Astrocyte of the spinal cord (primary cell): ENCODE measurements around the gene PARS2.

Experiments
- DNase-seq: peaks from one replicate; pipeline ENCODE4 v3.0.0; 2011; ENCODE audit warnings: low read depth, low spot score
- H3K4me3 ChIP-seq: 2 replicates; pipeline ENCODE4 v1.5.1; 2011; ENCODE audit warnings: low read depth, mild to moderate bottlenecking, low read length, moderate library complexity
- CTCF ChIP-seq: IDR thresholded peaks from 2 replicates; pipeline ENCODE4 v1.5.1; 2012; ENCODE audit warnings: low read depth, mild to moderate bottlenecking, low read length, inconsistent platforms
- in situ Hi-C: cut with HindIII; loops from 2 replicates; pipeline ENCODE4 v1.10.0; 2017; ENCODE audit warnings: low sequenced_read_pairs

The PARS2 gene

GRCh38 chr1:54764133-54764921 lies at the start of gene PARS2:
TSS of gene PARS2 (minus strand) at chr1:54764523. CDS start at chr1:54759161, 5,362 bp downstream.
- no peak for TF ChIP-seq CTCF
- in situ Hi-C loops = no loop called here

DNA sequence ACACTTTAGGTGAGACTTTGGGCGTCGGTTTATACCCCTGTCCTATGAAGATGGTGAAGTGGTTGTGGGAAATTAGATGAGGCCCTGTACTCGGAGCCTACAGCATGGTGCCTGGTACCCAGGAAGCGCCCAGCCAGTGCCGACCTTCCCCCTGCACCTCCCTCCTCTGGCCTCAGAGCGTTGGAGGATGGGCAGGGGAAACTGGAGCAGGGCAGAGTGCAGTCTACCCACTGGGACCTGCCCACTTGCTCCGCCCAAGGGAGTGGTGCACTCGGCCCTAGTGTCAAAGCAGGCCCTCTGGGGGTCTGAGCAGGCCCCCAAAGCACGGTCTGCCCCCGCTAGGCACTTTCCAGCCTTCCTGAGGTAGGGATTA lies 49.8 kb upstream of the PARS2 start:
- no peak for TF ChIP-seq CTCF
- no peak for DNase-seq
- H3K4me3 ChIP-seq = no peak overlapping the region
- in situ Hi-C loops = no loop called here

More at GRCh38 chr1:54764133-54764921, at the start of gene PARS2:
- peak; percentile 100 for DNase-seq
- H3K4me3 ChIP-seq = peak within 1 kb of the TSS; percentile 84

DNA sequence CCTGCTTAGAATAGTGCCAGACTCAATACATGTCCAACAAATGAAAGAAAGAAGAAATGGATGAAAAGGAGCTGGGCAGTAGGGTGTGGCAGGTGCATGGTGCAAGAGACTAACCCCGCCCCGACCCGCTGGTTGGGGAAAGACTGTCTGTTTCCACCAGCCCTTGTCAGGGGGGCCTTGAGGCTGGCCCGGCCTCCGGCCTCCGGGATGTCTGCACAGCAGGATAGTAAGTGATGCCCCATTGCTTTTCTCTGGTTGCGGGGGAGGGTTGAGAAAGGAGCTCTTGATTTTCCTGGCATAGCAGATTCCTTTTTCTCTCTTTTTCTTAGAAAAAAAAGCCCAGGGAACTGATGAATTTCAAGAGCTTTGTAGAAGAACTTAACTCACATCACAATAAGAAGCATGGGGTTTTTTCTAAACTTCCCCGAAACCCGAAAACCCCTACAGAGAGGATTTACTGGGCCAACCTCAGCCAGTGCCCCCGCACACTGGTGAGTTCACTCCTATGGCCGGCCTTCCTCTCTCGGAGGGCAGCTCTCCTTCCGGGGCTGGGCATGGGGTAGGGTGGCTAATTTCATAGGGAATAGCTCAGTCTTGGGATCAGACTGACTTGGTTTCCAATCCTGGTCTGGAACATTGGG lies 49.3 kb upstream of the PARS2 start:
- TF ChIP-seq CTCF = no peak
- no peak for DNase-seq
- in situ Hi-C loops = no loop called here
- H3K4me3 ChIP-seq = no peak overlapping the region

GRCh38 chr1:54812801-54813484 lies 48.6 kb upstream of the PARS2 start:
- no peak for TF ChIP-seq CTCF
- in situ Hi-C loops = no loop called here
- H3K4me3 ChIP-seq = no peak overlapping the region
- DNase-seq = no peak

DNA sequence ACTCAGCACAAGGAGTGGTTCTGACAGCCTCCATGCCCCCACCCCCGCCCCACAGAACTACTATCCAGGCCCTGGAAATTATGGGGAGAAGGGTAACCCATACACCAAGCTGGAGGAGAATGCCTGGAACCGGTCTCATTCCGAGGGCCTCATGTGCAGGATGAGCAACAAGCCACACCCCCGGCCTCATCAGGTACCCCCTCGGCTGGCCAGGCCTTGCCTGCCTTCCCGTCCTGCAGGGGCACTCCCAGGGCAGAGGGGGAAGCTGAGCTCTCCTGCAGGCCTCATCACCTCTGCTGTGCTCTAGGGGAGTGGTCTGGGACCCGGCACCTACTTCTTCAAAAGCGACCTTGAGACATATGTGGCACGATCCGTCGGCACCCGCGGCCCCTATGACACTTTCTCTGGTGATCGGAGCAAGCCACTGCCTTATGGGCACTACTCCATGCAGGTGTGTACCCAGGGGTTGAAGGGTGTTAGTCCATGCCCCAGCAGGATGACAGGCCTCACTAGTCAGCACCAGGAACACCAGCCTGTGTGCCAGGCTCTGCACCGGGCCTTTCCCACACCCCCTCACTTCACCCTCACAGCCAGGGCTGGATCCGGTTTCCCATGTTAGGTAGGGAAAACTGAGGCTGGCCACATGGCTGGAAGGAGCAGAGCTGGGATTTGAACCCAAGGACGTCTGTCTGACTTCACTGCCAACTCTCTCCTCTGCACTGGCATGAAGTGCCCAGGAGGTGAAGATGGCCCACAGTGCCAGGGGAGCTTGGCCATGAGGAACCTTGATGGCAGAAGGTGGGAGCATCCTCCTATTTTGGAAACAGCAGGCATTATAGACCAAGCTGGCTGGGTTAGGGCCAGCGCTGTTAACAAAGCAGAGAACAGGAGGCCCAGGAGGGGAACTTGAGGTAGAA lies 47.7 kb upstream of the PARS2 start:
- no peak for TF ChIP-seq CTCF
- DNase-seq = no peak
- in situ Hi-C loops = no loop called here
- H3K4me3 ChIP-seq = no peak overlapping the region

DNA sequence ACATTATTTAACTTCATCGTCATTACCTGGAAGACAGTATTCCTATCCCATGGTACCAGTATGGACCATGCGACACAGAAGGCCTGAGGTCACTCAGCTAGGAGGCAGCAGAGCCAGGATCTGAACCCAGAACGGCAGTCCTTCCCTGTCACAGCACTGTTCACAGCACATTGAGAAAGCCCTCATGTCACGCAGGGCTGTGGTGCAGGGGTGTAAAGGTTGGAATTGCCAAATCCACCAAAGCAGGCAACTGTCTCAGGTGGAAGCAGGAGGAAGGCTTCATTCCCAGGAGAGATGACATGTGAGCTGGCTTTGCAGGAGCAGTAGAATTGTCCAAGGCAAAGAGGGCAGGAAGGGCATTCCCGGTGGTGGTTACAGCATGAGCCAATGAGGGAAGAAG lies 46.7 kb upstream of the PARS2 start:
- no peak for TF ChIP-seq CTCF
- DNase-seq = no peak
- no peak overlapping the region for H3K4me3 ChIP-seq
- in situ Hi-C loops = no loop called here
